Measurements from ENCODE around the gene CEACAM16. TPM values are rescaled to one million over a fixed set of nuclear protein-coding genes. Genes with fewer than 3 reads are reported as not detected.

The CEACAM16 gene
- total and polyA plus RNA-seq, 10 of the 15 experiments (the other 5 are each of a cell fraction or from before 2014, with no cell fraction given): not detected

DNA sequence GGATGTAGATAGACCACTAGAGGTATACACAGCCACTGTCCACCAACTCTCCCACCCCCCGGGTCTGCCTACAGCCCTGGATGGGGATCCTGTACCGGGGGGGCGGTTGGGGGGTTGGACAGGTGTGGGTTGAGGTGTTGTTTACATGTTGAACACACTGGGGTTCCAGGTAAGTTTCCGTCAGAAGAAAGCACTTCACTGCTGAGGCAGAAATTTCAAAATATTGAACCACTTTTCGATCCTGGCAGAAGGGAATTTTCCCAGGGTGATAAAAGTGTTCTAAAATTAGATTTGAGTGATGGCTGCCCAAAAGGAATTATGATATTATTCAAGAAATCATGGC, 6.6 kb upstream of the CEACAM16 start:
- Histone ChIP-seq H3K4me2 (ENCODE audit: control insufficient read depth, insufficient read depth) (peak overlapping the region; percentile 96), H4K20me1 (ENCODE audit: control insufficient read depth, insufficient read depth) (no peaks in the 10 kb centered on the region), H3K36me3 (ENCODE audit: control insufficient read depth in 2 of 2, insufficient read depth in 2 of 2, low read length in 1 of 2) (no peaks in the 10 kb centered on the region), H3K9ac (ENCODE audit: control insufficient read depth, insufficient read depth, low read length) (no peak overlapping the region), H3K9me3 (replicated peaks; ENCODE audit: control insufficient read depth, insufficient read depth, low read length) (no peaks in the 10 kb centered on the region), H3K4me1 (ENCODE audit: control insufficient read depth, insufficient read depth, low read length) (peaks cover 29% of the 10 kb centered on the region), H3K27ac (ENCODE audit: control insufficient read depth, insufficient read depth) (peak overlapping the region; percentile 79; the same call in 1 of the 2 replicates), H3K79me2 (ENCODE audit: control insufficient read depth, insufficient read depth, low read length) (no peaks in the 10 kb centered on the region), H3K4me3 (peak overlapping the region; percentile 31; the same call in 1 of the 2 replicates), H2AFZ (ENCODE audit: control insufficient read depth, low read depth, low read length) (no peak overlapping the region), H3K27me3 (replicated peaks in 1 of 2; ENCODE audit: control insufficient read depth in 2 of 2, insufficient read depth in 2 of 2, low read length in 1 of 2) (no peaks in the 10 kb centered on the region)
- in situ Hi-C loops (cut with MboI) (no loop called here), intact Hi-C loops (cut with micrococcal nuclease; ENCODE audit: unreplicated experiment) (no loop called here)
- WGBS (ENCODE audit: insufficient coverage, insufficient replicate concordance, low lambda C conversion rate, missing lambda C conversion rate): 1% methylated on average over 5 of the region's 5 CpGs
- ATAC-seq: no peak; the same call in 2 of the 3 replicates
- DNase-seq (ENCODE audit: low read depth, low spot score): no peak
- RAD21 ChIA-PET (ENCODE audit: unreplicated experiment): interaction anchor here (1.5 to 7.3 kb wide), 3 partner anchors 31 to 79 kb away, joined by 7 to 121 read pairs (median 84); no protein-coding TSS in a partner anchor
- BruUV-seq (replicated peaks): no TSS peak
- SMC1A ChIA-PET (ENCODE audit: uncharacterized antibody, unreplicated experiment): interaction anchor here (4.9 to 7.3 kb wide), 2 partner anchors 31 to 80 kb away, joined by 72 to 99 read pairs; no protein-coding TSS in a partner anchor
- CTCF ChIA-PET: interaction anchor here (1.0 to 10.7 kb wide), 6 partner anchors 29 to 151 kb away, joined by 3 to 162 read pairs (median 5); no protein-coding TSS in a partner anchor
- POLR2A ChIA-PET: interaction anchor here (1.0 to 2.4 kb wide), 5 partner anchors 29 to 78 kb away, joined by 3 to 10 read pairs (median 4); no protein-coding TSS in a partner anchor
- FAIRE-seq: no peak
- TF ChIP-seq CBX5 (IDR thresholded peaks at IDR 0.05; ENCODE audit: low read depth) (no peak), ZNF274 (IDR thresholded peaks at IDR 0.05; ENCODE audit: insufficient read depth, insufficient read length) (no peak), HDAC2 (IDR thresholded peaks at IDR 0.05) (no peak), GATAD2B (conservative IDR thresholded peaks at IDR 0.05; ENCODE audit: low read depth) (no peak), MTA3 (IDR thresholded peaks at IDR 0.05; ENCODE audit: borderline replicate concordance, low read length) (no peak), RBBP5 (conservative IDR thresholded peaks at IDR 0.05) (no peak), NR2C2 (IDR thresholded peaks at IDR 0.05; ENCODE audit: borderline replicate concordance, control insufficient read depth, insufficient read length, low read depth) (no peak), RAD21 (IDR thresholded peaks at IDR 0.05; ENCODE audit: insufficient read depth, low read depth, low read length) (no peak), SMAD5 (IDR thresholded peaks at IDR 0.05; ENCODE audit: low read depth) (no peak), BACH1 (IDR thresholded peaks at IDR 0.05; ENCODE audit: borderline replicate concordance) (0 out of 2 replicates have a peak, but pooled peaks have one; percentile 1), NR2F1 (conservative IDR thresholded peaks at IDR 0.05) (0 out of 2 replicates have a peak, but pooled peaks have one; percentile 38), SMAD1 (IDR thresholded peaks at IDR 0.05; ENCODE audit: low read depth, partially characterized antibody) (no peak), ESRRA (IDR thresholded peaks at IDR 0.05; ENCODE audit: low read length) (no peak), TCF7 (IDR thresholded peaks at IDR 0.05; ENCODE audit: borderline replicate concordance) (no peak), ZNF207 (IDR thresholded peaks at IDR 0.05; ENCODE audit: borderline replicate concordance) (no peak), CHD4 (IDR thresholded peaks at IDR 0.05) (no peak), RUNX3 (IDR thresholded peaks at IDR 0.05; ENCODE audit: low read length) (no peak), TAF1 (IDR thresholded peaks at IDR 0.05; ENCODE audit: borderline replicate concordance, low read depth, low read length) (no peak), JUNB (IDR thresholded peaks at IDR 0.05) (no peak), MEF2A (IDR thresholded peaks at IDR 0.05; ENCODE audit: insufficient read depth, low read depth, low read length) (no peak), EZH2 (IDR thresholded peaks at IDR 0.05; ENCODE audit: borderline replicate concordance, control insufficient read depth, low read depth, low read length) (no peak)
- TF ChIP-seq, protein P1, sequence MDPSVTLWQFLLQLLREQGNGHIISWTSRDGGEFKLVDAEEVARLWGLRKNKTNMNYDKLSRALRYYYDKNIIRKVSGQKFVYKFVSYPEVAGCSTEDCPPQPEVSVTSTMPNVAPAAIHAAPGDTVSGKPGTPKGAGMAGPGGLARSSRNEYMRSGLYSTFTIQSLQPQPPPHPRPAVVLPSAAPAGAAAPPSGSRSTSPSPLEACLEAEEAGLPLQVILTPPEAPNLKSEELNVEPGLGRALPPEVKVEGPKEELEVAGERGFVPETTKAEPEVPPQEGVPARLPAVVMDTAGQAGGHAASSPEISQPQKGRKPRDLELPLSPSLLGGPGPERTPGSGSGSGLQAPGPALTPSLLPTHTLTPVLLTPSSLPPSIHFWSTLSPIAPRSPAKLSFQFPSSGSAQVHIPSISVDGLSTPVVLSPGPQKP (IDR thresholded peaks at IDR 0.05; ENCODE audit: low read depth, low read length): no peak
- TF ChIP-seq, protein P2, sequence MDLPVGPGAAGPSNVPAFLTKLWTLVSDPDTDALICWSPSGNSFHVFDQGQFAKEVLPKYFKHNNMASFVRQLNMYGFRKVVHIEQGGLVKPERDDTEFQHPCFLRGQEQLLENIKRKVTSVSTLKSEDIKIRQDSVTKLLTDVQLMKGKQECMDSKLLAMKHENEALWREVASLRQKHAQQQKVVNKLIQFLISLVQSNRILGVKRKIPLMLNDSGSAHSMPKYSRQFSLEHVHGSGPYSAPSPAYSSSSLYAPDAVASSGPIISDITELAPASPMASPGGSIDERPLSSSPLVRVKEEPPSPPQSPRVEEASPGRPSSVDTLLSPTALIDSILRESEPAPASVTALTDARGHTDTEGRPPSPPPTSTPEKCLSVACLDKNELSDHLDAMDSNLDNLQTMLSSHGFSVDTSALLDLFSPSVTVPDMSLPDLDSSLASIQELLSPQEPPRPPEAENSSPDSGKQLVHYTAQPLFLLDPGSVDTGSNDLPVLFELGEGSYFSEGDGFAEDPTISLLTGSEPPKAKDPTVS (IDR thresholded peaks at IDR 0.05; ENCODE audit: low read depth, low read length): no peak
- TF ChIP-seq, protein P3, sequence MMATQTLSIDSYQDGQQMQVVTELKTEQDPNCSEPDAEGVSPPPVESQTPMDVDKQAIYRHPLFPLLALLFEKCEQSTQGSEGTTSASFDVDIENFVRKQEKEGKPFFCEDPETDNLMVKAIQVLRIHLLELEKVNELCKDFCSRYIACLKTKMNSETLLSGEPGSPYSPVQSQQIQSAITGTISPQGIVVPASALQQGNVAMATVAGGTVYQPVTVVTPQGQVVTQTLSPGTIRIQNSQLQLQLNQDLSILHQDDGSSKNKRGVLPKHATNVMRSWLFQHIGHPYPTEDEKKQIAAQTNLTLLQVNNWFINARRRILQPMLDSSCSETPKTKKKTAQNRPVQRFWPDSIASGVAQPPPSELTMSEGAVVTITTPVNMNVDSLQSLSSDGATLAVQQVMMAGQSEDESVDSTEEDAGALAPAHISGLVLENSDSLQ (IDR thresholded peaks at IDR 0.05): 0 out of 2 replicates have a peak, but pooled peaks have one; percentile 16

Data from GM12878 (cell line).